HL-60 (cell line): ENCODE data around the gene DYNC1I1.

Experiments
- GABPA ChIP-seq: IDR thresholded peaks from 2 replicates; pipeline ENCODE4 v1.6.1; 2012; ENCODE audit warnings: low read depth
- POLR2AphosphoS5 ChIP-seq: IDR thresholded peaks from 2 replicates; pipeline ENCODE4 v1.6.1; 2012; ENCODE audit warnings: low read depth
- TF ChIP-seq, protein P1 (sequence below): IDR thresholded peaks from one replicate; pipeline ENCODE4 v1.5.1; 2011; ENCODE audit warnings: low read length, control low read depth, inconsistent platforms; ENCODE audit not compliant: insufficient read depth
- TF ChIP-seq, protein P2 (sequence below): IDR thresholded peaks from 2 replicates; pipeline ENCODE4 v1.6.1; 2012; ENCODE audit warnings: low read depth; ENCODE audit not compliant: insufficient replicate concordance

DNA sequence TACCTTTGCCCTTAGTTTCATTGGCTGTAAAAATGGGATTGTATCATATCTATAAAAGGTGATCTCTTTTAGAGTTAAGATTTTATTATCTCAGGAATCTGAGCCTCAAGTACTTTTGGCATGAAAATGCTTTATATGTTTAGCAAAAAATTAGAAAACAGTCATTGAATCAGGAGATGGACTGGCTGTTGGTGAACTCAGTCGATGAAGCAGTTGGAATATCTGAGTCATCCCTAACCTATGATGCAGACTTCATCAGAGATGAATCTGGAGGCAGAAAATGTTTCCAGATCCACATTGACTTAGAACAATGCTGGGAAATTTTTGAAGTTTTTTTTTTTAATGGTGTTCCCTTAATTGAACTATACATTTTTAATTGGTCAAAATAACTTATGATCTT is 321.1 kb downstream of the DYNC1I1 start:
- TF ChIP-seq, protein P1, sequence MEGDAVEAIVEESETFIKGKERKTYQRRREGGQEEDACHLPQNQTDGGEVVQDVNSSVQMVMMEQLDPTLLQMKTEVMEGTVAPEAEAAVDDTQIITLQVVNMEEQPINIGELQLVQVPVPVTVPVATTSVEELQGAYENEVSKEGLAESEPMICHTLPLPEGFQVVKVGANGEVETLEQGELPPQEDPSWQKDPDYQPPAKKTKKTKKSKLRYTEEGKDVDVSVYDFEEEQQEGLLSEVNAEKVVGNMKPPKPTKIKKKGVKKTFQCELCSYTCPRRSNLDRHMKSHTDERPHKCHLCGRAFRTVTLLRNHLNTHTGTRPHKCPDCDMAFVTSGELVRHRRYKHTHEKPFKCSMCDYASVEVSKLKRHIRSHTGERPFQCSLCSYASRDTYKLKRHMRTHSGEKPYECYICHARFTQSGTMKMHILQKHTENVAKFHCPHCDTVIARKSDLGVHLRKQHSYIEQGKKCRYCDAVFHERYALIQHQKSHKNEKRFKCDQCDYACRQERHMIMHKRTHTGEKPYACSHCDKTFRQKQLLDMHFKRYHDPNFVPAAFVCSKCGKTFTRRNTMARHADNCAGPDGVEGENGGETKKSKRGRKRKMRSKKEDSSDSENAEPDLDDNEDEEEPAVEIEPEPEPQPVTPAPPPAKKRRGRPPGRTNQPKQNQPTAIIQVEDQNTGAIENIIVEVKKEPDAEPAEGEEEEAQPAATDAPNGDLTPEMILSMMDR: no peak
- no peak for TF ChIP-seq GABPA
- TF ChIP-seq POLR2AphosphoS5: no peak
- TF ChIP-seq, protein P2, sequence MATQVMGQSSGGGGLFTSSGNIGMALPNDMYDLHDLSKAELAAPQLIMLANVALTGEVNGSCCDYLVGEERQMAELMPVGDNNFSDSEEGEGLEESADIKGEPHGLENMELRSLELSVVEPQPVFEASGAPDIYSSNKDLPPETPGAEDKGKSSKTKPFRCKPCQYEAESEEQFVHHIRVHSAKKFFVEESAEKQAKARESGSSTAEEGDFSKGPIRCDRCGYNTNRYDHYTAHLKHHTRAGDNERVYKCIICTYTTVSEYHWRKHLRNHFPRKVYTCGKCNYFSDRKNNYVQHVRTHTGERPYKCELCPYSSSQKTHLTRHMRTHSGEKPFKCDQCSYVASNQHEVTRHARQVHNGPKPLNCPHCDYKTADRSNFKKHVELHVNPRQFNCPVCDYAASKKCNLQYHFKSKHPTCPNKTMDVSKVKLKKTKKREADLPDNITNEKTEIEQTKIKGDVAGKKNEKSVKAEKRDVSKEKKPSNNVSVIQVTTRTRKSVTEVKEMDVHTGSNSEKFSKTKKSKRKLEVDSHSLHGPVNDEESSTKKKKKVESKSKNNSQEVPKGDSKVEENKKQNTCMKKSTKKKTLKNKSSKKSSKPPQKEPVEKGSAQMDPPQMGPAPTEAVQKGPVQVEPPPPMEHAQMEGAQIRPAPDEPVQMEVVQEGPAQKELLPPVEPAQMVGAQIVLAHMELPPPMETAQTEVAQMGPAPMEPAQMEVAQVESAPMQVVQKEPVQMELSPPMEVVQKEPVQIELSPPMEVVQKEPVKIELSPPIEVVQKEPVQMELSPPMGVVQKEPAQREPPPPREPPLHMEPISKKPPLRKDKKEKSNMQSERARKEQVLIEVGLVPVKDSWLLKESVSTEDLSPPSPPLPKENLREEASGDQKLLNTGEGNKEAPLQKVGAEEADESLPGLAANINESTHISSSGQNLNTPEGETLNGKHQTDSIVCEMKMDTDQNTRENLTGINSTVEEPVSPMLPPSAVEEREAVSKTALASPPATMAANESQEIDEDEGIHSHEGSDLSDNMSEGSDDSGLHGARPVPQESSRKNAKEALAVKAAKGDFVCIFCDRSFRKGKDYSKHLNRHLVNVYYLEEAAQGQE: no peak
